HepG2 (cell line): ENCODE measurements around the gene LIF. TPM values are rescaled to one million over a fixed set of nuclear protein-coding genes. Genes with fewer than 3 reads are reported as not detected.

Experiments used
- FOXO4 ChIP-seq: sonication (generic); formaldehyde crosslinking; conservative IDR thresholded peaks from 2 replicates; pipeline ENCODE4 v1.8.1; 2023; ENCODE audit warnings: missing genetic modification reagents
- GLMP ChIP-seq: sonication (generic); formaldehyde crosslinking; IDR thresholded peaks from 2 replicates; pipeline ENCODE4 v1.9.0; 2021; ENCODE audit warnings: missing genetic modification reagents, mild to moderate bottlenecking, borderline replicate concordance
- GZF1 ChIP-seq: sonication (generic); formaldehyde crosslinking; IDR thresholded peaks from 2 replicates; pipeline ENCODE4 v1.5.1; 2020; ENCODE audit warnings: mild to moderate bottlenecking, missing genetic modification reagents
- KDM5A ChIP-seq: fragments of 200-600 bp; sonication (generic); IDR thresholded peaks from 2 replicates; pipeline ENCODE4 v1.7.0; 2018; ENCODE audit warnings: antibody characterized with exemption, mild to moderate bottlenecking, low read length, borderline replicate concordance
- MTA1 ChIP-seq: sonication (generic); formaldehyde crosslinking; IDR thresholded peaks from 2 replicates; pipeline ENCODE4 v1.4.0; 2020; ENCODE audit warnings: missing genetic modification reagents, mild to moderate bottlenecking, borderline replicate concordance
- NFAT5 ChIP-seq: sonication (generic); formaldehyde crosslinking; IDR thresholded peaks from 2 replicates; pipeline ENCODE4 v1.4.0; 2020; ENCODE audit warnings: missing genetic modification reagents
- NFIC ChIP-seq: IDR thresholded peaks from 2 replicates; pipeline ENCODE4 v1.6.1; 2012; ENCODE audit warnings: mild to moderate bottlenecking, low read length, inconsistent platforms
- NFYB ChIP-seq: sonication (generic); formaldehyde crosslinking; IDR thresholded peaks from 2 replicates; pipeline ENCODE4 v1.4.0; 2020; ENCODE audit warnings: missing genetic modification reagents
- RBAK ChIP-seq: sonication (generic); formaldehyde crosslinking; IDR thresholded peaks from 2 replicates; pipeline ENCODE4 v1.5.1; 2020; ENCODE audit warnings: mild to moderate bottlenecking, missing genetic modification reagents
- RNF219 ChIP-seq: sonication (generic); formaldehyde crosslinking; IDR thresholded peaks from 2 replicates; pipeline ENCODE4 v1.5.0; 2020; ENCODE audit warnings: mild to moderate bottlenecking, missing genetic modification reagents
- SAP130 ChIP-seq: IDR thresholded peaks from 2 replicates; pipeline ENCODE4 v1.6.1; 2016; ENCODE audit warnings: low read depth
- SIN3A ChIP-seq: IDR thresholded peaks from 2 replicates; pipeline ENCODE4 v1.6.1; 2011; ENCODE audit warnings: low read depth, mild to moderate bottlenecking, control low read depth, low read length, borderline replicate concordance
- TIGD3 ChIP-seq: sonication (generic); formaldehyde crosslinking; IDR thresholded peaks from 2 replicates; pipeline ENCODE4 v1.5.1; 2020; ENCODE audit warnings: mild to moderate bottlenecking, missing genetic modification reagents, borderline replicate concordance
- ZNF121 ChIP-seq: sonication (generic); formaldehyde crosslinking; IDR thresholded peaks from 2 replicates; pipeline ENCODE4 v1.5.0; 2020; ENCODE audit warnings: mild to moderate bottlenecking, missing genetic modification reagents
- ZNF337 ChIP-seq: sonication (generic); formaldehyde crosslinking; IDR thresholded peaks from 2 replicates; pipeline ENCODE4 v1.5.1; 2020; ENCODE audit warnings: missing genetic modification reagents, low read depth, mild to moderate bottlenecking, borderline replicate concordance
- ZNF343 ChIP-seq: sonication (generic); formaldehyde crosslinking; IDR thresholded peaks from 2 replicates; pipeline ENCODE4 v1.4.0; 2020; ENCODE audit warnings: mild to moderate bottlenecking, missing genetic modification reagents
- ZNF619 ChIP-seq: sonication (generic); formaldehyde crosslinking; IDR thresholded peaks from 2 replicates; pipeline ENCODE4 v1.4.0; 2020; ENCODE audit warnings: mild to moderate bottlenecking, missing genetic modification reagents
- polyA plus RNA-seq, 8 experiments: library from polyadenylated mRNA; depleted of rRNA in 3 of 8; stranded (reverse) in 7 of 8; unstranded in 1 of 8; fragments of >200 nt; fragmentation: Illumina TruSeq in 4 of 8; extraction: Trizol in 4 of 8; gene quantifications; 2 replicates each; pipeline versions ENCODE4 v1.2.1 to v1.2.3, GENCODE V29; 2011 to 2016; ENCODE audit warnings: low read depth in 4 of 8, missing spikeins in 1 of 8, mixed read lengths in 1 of 8; ENCODE audit not compliant: insufficient read depth in 1 of 8
- total RNA-seq, 5 experiments: library from RNA; depleted of rRNA; stranded (reverse); fragments of >200 nt; fragmentation: Illumina TruSeq; extraction: Trizol; gene quantifications; 2 replicates each; pipeline ENCODE4 v1.2.3, GENCODE V29; 2016; ENCODE audit warnings: low read depth in 1 of 5

LIF gene
- total and polyA plus RNA-seq, 2 of the 13 experiments (the other 11 are each of a cell fraction or from before 2014, with no cell fraction given), result 3.6 to 8.5 TPM

GRCh38 chr22:30208631-30209603 is 37.6 kb downstream of the LIF start (continued):
- 0 out of 2 replicates have a peak, but pooled peaks have one; percentile 57 for TF ChIP-seq RNF219
- TF ChIP-seq NFIC, result no peak
- TF ChIP-seq NFAT5 (CRISPR knock-in tag), result no peak
- no peak for TF ChIP-seq GZF1 (CRISPR knock-in tag)
- no peak for TF ChIP-seq ZNF121 (CRISPR knock-in tag)
- no peak for TF ChIP-seq NFYB (CRISPR knock-in tag)
- TF ChIP-seq SIN3A, result no peak
- peak; percentile 69 for TF ChIP-seq SAP130 (CRISPR knock-in tag)
- no peak for TF ChIP-seq GLMP (CRISPR knock-in tag)
- no peak for TF ChIP-seq KDM5A
- TF ChIP-seq ZNF619 (CRISPR knock-in tag), result no peak
- no peak; the same call in 1 of the 2 replicates for TF ChIP-seq MTA1
- TF ChIP-seq TIGD3, result no peak
- no peak for TF ChIP-seq RBAK
- no peak for TF ChIP-seq ZNF343 (CRISPR knock-in tag)
- TF ChIP-seq FOXO4 (CRISPR knock-in tag), result no peak
- TF ChIP-seq ZNF337 (CRISPR knock-in tag), result no peak
